ENCODE results near the gene UPK3A.

UPK3A gene

GRCh38 chr22:45278125-45278524 is 6.6 kb upstream of the UPK3A start:
- TF ChIP-seq, protein P1, sequence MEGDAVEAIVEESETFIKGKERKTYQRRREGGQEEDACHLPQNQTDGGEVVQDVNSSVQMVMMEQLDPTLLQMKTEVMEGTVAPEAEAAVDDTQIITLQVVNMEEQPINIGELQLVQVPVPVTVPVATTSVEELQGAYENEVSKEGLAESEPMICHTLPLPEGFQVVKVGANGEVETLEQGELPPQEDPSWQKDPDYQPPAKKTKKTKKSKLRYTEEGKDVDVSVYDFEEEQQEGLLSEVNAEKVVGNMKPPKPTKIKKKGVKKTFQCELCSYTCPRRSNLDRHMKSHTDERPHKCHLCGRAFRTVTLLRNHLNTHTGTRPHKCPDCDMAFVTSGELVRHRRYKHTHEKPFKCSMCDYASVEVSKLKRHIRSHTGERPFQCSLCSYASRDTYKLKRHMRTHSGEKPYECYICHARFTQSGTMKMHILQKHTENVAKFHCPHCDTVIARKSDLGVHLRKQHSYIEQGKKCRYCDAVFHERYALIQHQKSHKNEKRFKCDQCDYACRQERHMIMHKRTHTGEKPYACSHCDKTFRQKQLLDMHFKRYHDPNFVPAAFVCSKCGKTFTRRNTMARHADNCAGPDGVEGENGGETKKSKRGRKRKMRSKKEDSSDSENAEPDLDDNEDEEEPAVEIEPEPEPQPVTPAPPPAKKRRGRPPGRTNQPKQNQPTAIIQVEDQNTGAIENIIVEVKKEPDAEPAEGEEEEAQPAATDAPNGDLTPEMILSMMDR (IDR thresholded peaks at IDR 0.05; ENCODE audit: low read depth, low read length): no peak
- no peak overlapping the region for H3K4me3 ChIP-seq (ENCODE audit: low read depth, low read length)

DNA sequence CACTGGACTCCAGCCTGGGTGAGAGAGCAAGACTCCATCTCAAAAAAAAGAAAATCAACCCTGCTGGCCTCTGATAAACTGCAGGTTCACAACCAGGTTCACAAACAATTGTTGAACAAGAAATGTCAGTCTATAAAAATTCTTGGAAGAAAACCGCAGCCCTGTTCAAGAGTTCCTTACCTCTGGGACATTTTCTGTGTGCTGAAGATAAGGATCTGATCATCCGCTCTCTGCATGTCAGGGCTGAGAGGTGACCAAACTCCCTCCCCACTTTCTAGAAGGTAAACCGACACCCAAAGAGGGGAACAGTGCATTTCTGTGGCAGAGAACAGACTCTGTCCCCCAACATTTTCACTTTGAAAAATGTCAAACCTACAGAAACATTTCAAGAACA is 4.2 kb upstream of the UPK3A start:
- H3K4me3 ChIP-seq (ENCODE audit: low read depth, low read length): no peak overlapping the region
- TF ChIP-seq, protein P1 (IDR thresholded peaks at IDR 0.05; ENCODE audit: low read depth, low read length): no peak

GRCh38 chr22:45281010-45281409 is 3.7 kb upstream of the UPK3A start:
- TF ChIP-seq, protein P1 (IDR thresholded peaks at IDR 0.05; ENCODE audit: low read depth, low read length): no peak
- no peak overlapping the region for H3K4me3 ChIP-seq (ENCODE audit: low read depth, low read length)

DNA sequence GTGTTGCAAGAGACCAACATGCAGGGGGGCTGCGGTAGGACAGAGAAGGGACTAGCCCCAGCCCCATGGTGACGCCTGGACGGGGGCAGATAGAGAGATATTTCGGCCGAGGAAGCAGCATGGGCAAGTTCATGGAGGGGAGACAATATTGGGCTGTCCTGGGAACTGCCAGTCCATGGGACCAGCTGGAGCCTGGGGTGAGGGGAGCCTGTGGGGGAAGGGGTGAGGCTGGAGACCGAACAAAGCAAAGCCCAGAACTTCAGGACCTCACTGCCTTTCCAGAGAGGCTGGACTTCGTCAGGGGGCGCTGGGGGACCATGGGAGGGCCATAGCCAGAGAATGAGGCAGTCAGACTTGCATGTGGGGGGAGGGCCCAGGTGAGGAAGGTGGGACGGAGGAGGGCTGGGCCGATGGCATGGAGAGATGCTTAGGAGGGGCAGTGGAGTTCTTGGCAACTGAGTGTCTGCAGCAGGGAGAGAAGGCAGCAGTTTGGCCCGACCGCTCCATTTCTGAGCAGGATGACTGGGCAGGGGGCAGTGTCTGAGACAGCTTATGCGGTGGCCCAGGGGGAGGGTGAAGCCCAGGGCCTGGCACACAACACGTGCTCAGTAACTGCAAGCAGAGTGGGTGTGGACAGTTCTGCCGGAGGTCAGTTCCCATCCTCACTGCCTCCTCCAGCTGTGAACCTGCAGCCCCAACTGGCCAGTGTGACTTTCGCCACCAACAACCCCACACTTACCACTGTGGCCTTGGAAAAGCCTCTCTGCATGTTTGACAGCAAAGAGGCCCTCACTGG is 712 bp downstream of the UPK3A start:
- TF ChIP-seq, protein P1 (IDR thresholded peaks at IDR 0.05; ENCODE audit: low read depth, low read length): no peak
- no peak overlapping the region for H3K4me3 ChIP-seq (ENCODE audit: low read depth, low read length)

DNA sequence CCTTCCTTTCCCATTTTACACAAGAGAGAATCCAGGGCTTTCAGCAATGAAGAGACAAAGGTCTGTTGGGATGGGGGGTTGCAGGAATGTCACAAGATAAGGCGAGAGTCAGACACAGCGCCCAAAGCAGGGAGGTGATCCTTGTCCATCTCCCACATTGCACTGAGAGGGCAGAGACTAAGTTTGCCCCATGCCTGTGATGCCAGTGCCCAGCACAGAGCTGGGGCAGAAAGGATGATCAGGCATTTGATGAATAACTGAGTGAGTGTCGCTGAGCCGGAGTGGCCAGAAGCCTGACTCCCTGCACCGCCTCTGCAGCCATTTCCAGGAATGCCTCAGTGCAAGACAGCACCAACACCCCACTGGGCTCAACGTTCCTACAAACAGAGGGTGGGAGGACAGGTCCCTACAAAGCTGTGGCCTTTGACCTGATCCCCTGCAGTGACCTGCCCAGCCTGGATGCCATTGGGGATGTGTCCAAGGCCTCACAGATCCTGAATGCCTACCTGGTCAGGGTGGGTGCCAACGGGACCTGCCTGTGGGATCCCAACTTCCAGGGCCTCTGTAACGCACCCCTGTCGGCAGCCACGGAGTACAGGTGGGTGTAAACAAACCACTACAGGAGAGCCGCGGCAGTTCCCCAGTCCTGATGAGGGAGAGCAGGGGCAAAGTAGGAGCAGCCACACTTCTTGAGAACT is 2.3 kb downstream of the UPK3A start:
- TF ChIP-seq, protein P1 (IDR thresholded peaks at IDR 0.05; ENCODE audit: low read depth, low read length): no peak
- no peak overlapping the region for H3K4me3 ChIP-seq (ENCODE audit: low read depth, low read length)

GRCh38 chr22:45290410-45290936 is 5.7 kb downstream of the UPK3A start:
- TF ChIP-seq, protein P1 (IDR thresholded peaks at IDR 0.05; ENCODE audit: low read depth, low read length): no peak
- H3K4me3 ChIP-seq (ENCODE audit: low read depth, low read length): no peak overlapping the region

All from WI38 (cell line).